Measurements from ENCODE around the gene ARHGEF28. TPM values are rescaled to one million over a fixed set of nuclear protein-coding genes. Genes with fewer than 3 reads are reported as not detected.

ARHGEF28 gene
- total RNA-seq, 4 donors from 2014 or later, result 9.8 to 18.7 (median 18.6) TPM

GRCh38 chr5:73908395-73908794, 282.4 kb downstream of the ARHGEF28 start:
- no peaks in the 10 kb centered on the region for H3K27me3 ChIP-seq
- no peak for DNase-seq
- H3K36me3 ChIP-seq, result peaks cover 0 to 6% (median 0%) of the 10 kb centered on the region in 4 donors
- WGBS, 2 donors (ENCODE audit: low coverage in 1 of 2), result 73 to 90% methylated on average over 2 of the region's 2 CpGs
- in situ Hi-C loops (cut with MboI; ENCODE audit: low pct_ligation_motif_present in 1 of 4, low pct_unique_long_range_greater_than_20kb in 1 of 4, low sequenced_read_pairs in 3 of 4), result loop anchor here in 1 of 4 donors (5.0 kb wide), 1 partner anchor 739 kb away; no protein-coding TSS in a partner anchor
- H3K27ac ChIP-seq, result no peak overlapping the region
- no peaks in the 10 kb centered on the region for H3K9me3 ChIP-seq
- no peak for TF ChIP-seq CTCF (IDR thresholded peaks at IDR 0.05)
- no peak for TF ChIP-seq POLR2AphosphoS5 (IDR thresholded peaks at IDR 0.05)
- TF ChIP-seq EP300 (IDR thresholded peaks at IDR 0.05; ENCODE audit: low read depth), result no peak
- TF ChIP-seq POLR2A (IDR thresholded peaks at IDR 0.05), result no peak
- no peaks in the 10 kb centered on the region for H3K4me1 ChIP-seq
- no peak overlapping the region for H3K4me3 ChIP-seq
- intact Hi-C loops (cut with DNase I; ENCODE audit: low total_unique reads), result no loop called here

GRCh38 chr5:73908846-73909245, 282.9 kb downstream of the ARHGEF28 start:
- TF ChIP-seq POLR2AphosphoS5 (IDR thresholded peaks at IDR 0.05), result no peak
- no peak for TF ChIP-seq EP300 (IDR thresholded peaks at IDR 0.05; ENCODE audit: low read depth)
- TF ChIP-seq CTCF (IDR thresholded peaks at IDR 0.05), result no peak
- TF ChIP-seq POLR2A (IDR thresholded peaks at IDR 0.05), result no peak
- WGBS, 2 donors (ENCODE audit: low coverage in 1 of 2), result 95 to 100% methylated on average over 1 to 3 of the region's 3 CpGs
- intact Hi-C loops (cut with DNase I; ENCODE audit: low total_unique reads), result no loop called here
- no peaks in the 10 kb centered on the region for H3K4me1 ChIP-seq
- H3K36me3 ChIP-seq, result peaks cover 0 to 6% (median 0%) of the 10 kb centered on the region in 4 donors
- no peak overlapping the region for H3K27ac ChIP-seq
- in situ Hi-C loops (cut with MboI; ENCODE audit: low pct_ligation_motif_present in 1 of 4, low pct_unique_long_range_greater_than_20kb in 1 of 4, low sequenced_read_pairs in 3 of 4), result loop anchor here in 1 of 4 donors (5.0 kb wide), 1 partner anchor 738 kb away; no protein-coding TSS in a partner anchor
- H3K27me3 ChIP-seq, result no peaks in the 10 kb centered on the region
- no peak for DNase-seq
- no peak overlapping the region for H3K4me3 ChIP-seq
- H3K9me3 ChIP-seq, result no peaks in the 10 kb centered on the region

GRCh38 chr5:73909474-73909873, 283.5 kb downstream of the ARHGEF28 start:
- in situ Hi-C loops (cut with MboI; ENCODE audit: low pct_ligation_motif_present in 1 of 4, low pct_unique_long_range_greater_than_20kb in 1 of 4, low sequenced_read_pairs in 3 of 4), result loop anchor here in 1 of 4 donors (5.0 kb wide), 1 partner anchor 738 kb away; no protein-coding TSS in a partner anchor
- Histone ChIP-seq H3K9me3 (no peaks in the 10 kb centered on the region), H3K4me3 (no peak overlapping the region), H3K36me3 (peaks cover 0 to 6% (median 0%) of the 10 kb centered on the region in 4 donors), H3K4me1 (no peaks in the 10 kb centered on the region), H3K27ac (no peak overlapping the region), H3K27me3 (no peaks in the 10 kb centered on the region)
- DNase-seq, result no peak
- WGBS, 2 donors (ENCODE audit: low coverage in 1 of 2), result 96% methylated on average over 24 of the region's 27 CpGs; no CpG with 5 or more reads in 1 of the 2 donors
- intact Hi-C loops (cut with DNase I; ENCODE audit: low total_unique reads), result no loop called here
- TF ChIP-seq POLR2AphosphoS5 (IDR thresholded peaks at IDR 0.05), result no peak
- TF ChIP-seq POLR2A (IDR thresholded peaks at IDR 0.05), result no peak
- TF ChIP-seq EP300 (IDR thresholded peaks at IDR 0.05; ENCODE audit: low read depth), result no peak
- no peak for TF ChIP-seq CTCF (IDR thresholded peaks at IDR 0.05)

- in situ Hi-C loops (cut with MboI; ENCODE audit: low pct_ligation_motif_present in 1 of 4, low pct_unique_long_range_greater_than_20kb in 1 of 4, low sequenced_read_pairs in 3 of 4), result no loop called here
- no peak for TF ChIP-seq POLR2AphosphoS5 (IDR thresholded peaks at IDR 0.05)
- no peak for TF ChIP-seq POLR2A (IDR thresholded peaks at IDR 0.05)
- TF ChIP-seq CTCF (IDR thresholded peaks at IDR 0.05), result no peak
- no peak for TF ChIP-seq EP300 (IDR thresholded peaks at IDR 0.05; ENCODE audit: low read depth)
- Histone ChIP-seq H3K27me3 (no peaks in the 10 kb centered on the region), H3K4me1 (no peaks in the 10 kb centered on the region), H3K27ac (no peak overlapping the region), H3K36me3 (peaks cover 0 to 6% (median 0%) of the 10 kb centered on the region in 4 donors), H3K4me3 (no peak overlapping the region), H3K9me3 (no peaks in the 10 kb centered on the region)
- intact Hi-C loops (cut with DNase I; ENCODE audit: low total_unique reads), result no loop called here
- WGBS, 2 donors (ENCODE audit: low coverage in 1 of 2), result 41 to 64% methylated on average over 4 of the region's 4 CpGs
- DNase-seq, result no peak
These were observed 285.9 kb downstream of the ARHGEF28 start for GRCh38 chr5:73911761-73912393.
